Astrocyte (in vitro differentiated cells and primary cell): ENCODE results near the gene KCNQ1.

ENCODE experiments used
- CTCF ChIP-seq: IDR thresholded peaks from 2 replicates; pipeline ENCODE4 v1.5.1; 2011; ENCODE audit warnings: low read depth, mild to moderate bottlenecking, inconsistent platforms, low read length, moderate library complexity; ENCODE audit not compliant: insufficient read depth
- EZH2 ChIP-seq: IDR thresholded peaks from 2 replicates; pipeline ENCODE4 v1.6.1; 2012; ENCODE audit warnings: mild to moderate bottlenecking, low read length, inconsistent platforms; ENCODE audit not compliant: insufficient read depth

GRCh38 chr11:2641623-2642022 is 196.8 kb downstream of the KCNQ1 start:
- TF ChIP-seq CTCF (no peak), EZH2 (no peak)
